ENCODE results near the gene TUBA3E. TPM values are rescaled to one million over a fixed set of nuclear protein-coding genes. Genes with fewer than 3 reads are reported as not detected.
"Not testable (repeated sequence)": the region's sequence is repeated elsewhere in the genome, so short reads cannot be mapped to it uniquely, and the experiment has no call there.

TUBA3E gene
- polyA plus RNA-seq, 2 donors, result 0.04 TPM; not detected in 1

- 84 to 85% methylated on average over 9 of the region's 9 CpGs for WGBS, 2 donors
Observed at GRCh38 chr2:130195089-130195635, 3.1 kb downstream of the TUBA3E start.

GRCh38 chr2:130193824-130194223 lies 4.4 kb downstream of the TUBA3E start:
- 88 to 89% methylated on average over 17 to 22 of the region's 22 CpGs for WGBS, 2 donors
- H3K4me1 ChIP-seq (ENCODE audit: control insufficient read depth in 2 of 2, insufficient read depth in 2 of 2, low read length in 1 of 2); H3K9me3 ChIP-seq (ENCODE audit: control insufficient read depth in 2 of 2, insufficient read depth in 1 of 2, low read depth in 1 of 2, low read length in 1 of 2); H3K27me3 ChIP-seq (ENCODE audit: control insufficient read depth in 1 of 2, insufficient read depth in 2 of 2, low read length in 2 of 2); H3K27ac ChIP-seq (ENCODE audit: low read depth in 2 of 2, low read length in 1 of 2); H3K4me3 ChIP-seq (ENCODE audit: low read depth in 1 of 2, low read length in 2 of 2): not testable (repeated sequence)
- peaks cover 0 to 10% of the 10 kb centered on the region in 2 donors for H3K36me3 ChIP-seq (ENCODE audit: control insufficient read depth in 2 of 2, insufficient read depth in 2 of 2, low read length in 1 of 2)

More at GRCh38 chr2:130195089-130195635, 3.1 kb downstream of the TUBA3E start:
- H3K9me3 ChIP-seq (ENCODE audit: control insufficient read depth in 2 of 2, insufficient read depth in 1 of 2, low read depth in 1 of 2, low read length in 1 of 2); H3K4me3 ChIP-seq (ENCODE audit: low read depth in 1 of 2, low read length in 2 of 2); H3K36me3 ChIP-seq (ENCODE audit: control insufficient read depth in 2 of 2, insufficient read depth in 2 of 2, low read length in 1 of 2); H3K4me1 ChIP-seq (ENCODE audit: control insufficient read depth in 2 of 2, insufficient read depth in 2 of 2, low read length in 1 of 2); H3K27me3 ChIP-seq (ENCODE audit: control insufficient read depth in 1 of 2, insufficient read depth in 2 of 2, low read length in 2 of 2); H3K27ac ChIP-seq (ENCODE audit: low read depth in 2 of 2, low read length in 1 of 2): not testable (repeated sequence)

GRCh38 chr2:130192451-130192850 lies 5.8 kb downstream of the TUBA3E start:
- H3K4me3 ChIP-seq (ENCODE audit: low read depth in 1 of 2, low read length in 2 of 2); H3K9me3 ChIP-seq (ENCODE audit: control insufficient read depth in 2 of 2, insufficient read depth in 1 of 2, low read depth in 1 of 2, low read length in 1 of 2); H3K27ac ChIP-seq (ENCODE audit: low read depth in 2 of 2, low read length in 1 of 2); H3K27me3 ChIP-seq (ENCODE audit: control insufficient read depth in 1 of 2, insufficient read depth in 2 of 2, low read length in 2 of 2); H3K4me1 ChIP-seq (ENCODE audit: control insufficient read depth in 2 of 2, insufficient read depth in 2 of 2, low read length in 1 of 2): not testable (repeated sequence)
- WGBS, 2 donors, result 77 to 82% methylated on average over 3 of the region's 3 CpGs
- H3K36me3 ChIP-seq (ENCODE audit: control insufficient read depth in 2 of 2, insufficient read depth in 2 of 2, low read length in 1 of 2), result peaks cover 0 to 10% of the 10 kb centered on the region in 2 donors

GRCh38 chr2:130191319-130191718 lies 6.9 kb downstream of the TUBA3E start:
- H3K27ac ChIP-seq (ENCODE audit: low read depth in 2 of 2, low read length in 1 of 2); H3K9me3 ChIP-seq (ENCODE audit: control insufficient read depth in 2 of 2, insufficient read depth in 1 of 2, low read depth in 1 of 2, low read length in 1 of 2); H3K4me3 ChIP-seq (ENCODE audit: low read depth in 1 of 2, low read length in 2 of 2); H3K4me1 ChIP-seq (ENCODE audit: control insufficient read depth in 2 of 2, insufficient read depth in 2 of 2, low read length in 1 of 2); H3K27me3 ChIP-seq (ENCODE audit: control insufficient read depth in 1 of 2, insufficient read depth in 2 of 2, low read length in 2 of 2): not testable (repeated sequence)
- peaks cover 0 to 10% of the 10 kb centered on the region in 2 donors for H3K36me3 ChIP-seq (ENCODE audit: control insufficient read depth in 2 of 2, insufficient read depth in 2 of 2, low read length in 1 of 2)
- 89 to 90% methylated on average over 6 of the region's 6 CpGs for WGBS, 2 donors

GRCh38 chr2:130190237-130190636 lies 8.0 kb downstream of the TUBA3E start:
- peaks cover 0 to 10% of the 10 kb centered on the region in 2 donors for H3K36me3 ChIP-seq (ENCODE audit: control insufficient read depth in 2 of 2, insufficient read depth in 2 of 2, low read length in 1 of 2)

GRCh38 chr2:130188958-130189357 lies 9.3 kb downstream of the TUBA3E start:
- H3K27me3 ChIP-seq (ENCODE audit: control insufficient read depth in 1 of 2, insufficient read depth in 2 of 2, low read length in 2 of 2); H3K4me1 ChIP-seq (ENCODE audit: control insufficient read depth in 2 of 2, insufficient read depth in 2 of 2, low read length in 1 of 2); H3K4me3 ChIP-seq (ENCODE audit: low read depth in 1 of 2, low read length in 2 of 2); H3K27ac ChIP-seq (ENCODE audit: low read depth in 2 of 2, low read length in 1 of 2); H3K9me3 ChIP-seq (ENCODE audit: control insufficient read depth in 2 of 2, insufficient read depth in 1 of 2, low read depth in 1 of 2, low read length in 1 of 2): not testable (repeated sequence)
- H3K36me3 ChIP-seq (ENCODE audit: control insufficient read depth in 2 of 2, insufficient read depth in 2 of 2, low read length in 1 of 2), result peaks cover 0 to 10% of the 10 kb centered on the region in 2 donors
- 79 to 82% methylated on average over 4 of the region's 4 CpGs for WGBS, 2 donors

More at GRCh38 chr2:130190237-130190636, 8.0 kb downstream of the TUBA3E start:
- Histone ChIP-seq H3K27ac (ENCODE audit: low read depth in 2 of 2, low read length in 1 of 2) (no peak overlapping the region), H3K9me3 (ENCODE audit: control insufficient read depth in 2 of 2, insufficient read depth in 1 of 2, low read depth in 1 of 2, low read length in 1 of 2) (no peaks in the 10 kb centered on the region), H3K4me3 (ENCODE audit: low read depth in 1 of 2, low read length in 2 of 2) (no peak overlapping the region), H3K4me1 (ENCODE audit: control insufficient read depth in 2 of 2, insufficient read depth in 2 of 2, low read length in 1 of 2) (no peaks in the 10 kb centered on the region), H3K27me3 (ENCODE audit: control insufficient read depth in 1 of 2, insufficient read depth in 2 of 2, low read length in 2 of 2) (no peaks in the 10 kb centered on the region)
- WGBS, 2 donors, result 87% methylated on average over 15 of the region's 15 CpGs

- H3K9me3 ChIP-seq (ENCODE audit: control insufficient read depth in 2 of 2, insufficient read depth in 1 of 2, low read depth in 1 of 2, low read length in 1 of 2); H3K27me3 ChIP-seq (ENCODE audit: control insufficient read depth in 1 of 2, insufficient read depth in 2 of 2, low read length in 2 of 2); H3K4me1 ChIP-seq (ENCODE audit: control insufficient read depth in 2 of 2, insufficient read depth in 2 of 2, low read length in 1 of 2); H3K27ac ChIP-seq (ENCODE audit: low read depth in 2 of 2, low read length in 1 of 2); H3K4me3 ChIP-seq (ENCODE audit: low read depth in 1 of 2, low read length in 2 of 2): not testable (repeated sequence)
- H3K36me3 ChIP-seq (ENCODE audit: control insufficient read depth in 2 of 2, insufficient read depth in 2 of 2, low read length in 1 of 2), result peaks cover 0 to 10% of the 10 kb centered on the region in 2 donors
- 90 to 91% methylated on average over 17 of the region's 17 CpGs for WGBS, 2 donors
Observed at GRCh38 chr2:130187859-130188792, 10.1 kb downstream of the TUBA3E start.

- Histone ChIP-seq H3K27ac (ENCODE audit: low read depth in 2 of 2, low read length in 1 of 2) (no peak overlapping the region), H3K9me3 (ENCODE audit: control insufficient read depth in 2 of 2, insufficient read depth in 1 of 2, low read depth in 1 of 2, low read length in 1 of 2) (no peaks in the 10 kb centered on the region), H3K4me1 (ENCODE audit: control insufficient read depth in 2 of 2, insufficient read depth in 2 of 2, low read length in 1 of 2) (no peaks in the 10 kb centered on the region), H3K36me3 (ENCODE audit: control insufficient read depth in 2 of 2, insufficient read depth in 2 of 2, low read length in 1 of 2) (peaks cover 0 to 10% of the 10 kb centered on the region in 2 donors), H3K27me3 (ENCODE audit: control insufficient read depth in 1 of 2, insufficient read depth in 2 of 2, low read length in 2 of 2) (no peaks in the 10 kb centered on the region), H3K4me3 (ENCODE audit: low read depth in 1 of 2, low read length in 2 of 2) (no peak overlapping the region)
- 74 to 89% methylated on average over 6 to 8 of the region's 8 CpGs for WGBS, 2 donors
Observed at GRCh38 chr2:130187268-130187667, 11.0 kb downstream of the TUBA3E start.

- Histone ChIP-seq H3K4me3 (ENCODE audit: low read depth in 1 of 2, low read length in 2 of 2) (no peak overlapping the region), H3K9me3 (ENCODE audit: control insufficient read depth in 2 of 2, insufficient read depth in 1 of 2, low read depth in 1 of 2, low read length in 1 of 2) (no peaks in the 10 kb centered on the region), H3K4me1 (ENCODE audit: control insufficient read depth in 2 of 2, insufficient read depth in 2 of 2, low read length in 1 of 2) (no peaks in the 10 kb centered on the region), H3K27ac (ENCODE audit: low read depth in 2 of 2, low read length in 1 of 2) (no peak overlapping the region), H3K36me3 (ENCODE audit: control insufficient read depth in 2 of 2, insufficient read depth in 2 of 2, low read length in 1 of 2) (peaks cover 0 to 8% of the 10 kb centered on the region in 2 donors), H3K27me3 (ENCODE audit: control insufficient read depth in 1 of 2, insufficient read depth in 2 of 2, low read length in 2 of 2) (no peaks in the 10 kb centered on the region)
- 84 to 86% methylated on average over 5 of the region's 5 CpGs for WGBS, 2 donors
Observed at GRCh38 chr2:130186391-130186790, 11.8 kb downstream of the TUBA3E start.
